ENCODE measurements around the gene PSMB11. TPM values are rescaled to one million over a fixed set of nuclear protein-coding genes. Genes with fewer than 3 reads are reported as not detected.

Gene PSMB11
- total RNA-seq, 2 experiments from 2014 or later, result not detected

DNA sequence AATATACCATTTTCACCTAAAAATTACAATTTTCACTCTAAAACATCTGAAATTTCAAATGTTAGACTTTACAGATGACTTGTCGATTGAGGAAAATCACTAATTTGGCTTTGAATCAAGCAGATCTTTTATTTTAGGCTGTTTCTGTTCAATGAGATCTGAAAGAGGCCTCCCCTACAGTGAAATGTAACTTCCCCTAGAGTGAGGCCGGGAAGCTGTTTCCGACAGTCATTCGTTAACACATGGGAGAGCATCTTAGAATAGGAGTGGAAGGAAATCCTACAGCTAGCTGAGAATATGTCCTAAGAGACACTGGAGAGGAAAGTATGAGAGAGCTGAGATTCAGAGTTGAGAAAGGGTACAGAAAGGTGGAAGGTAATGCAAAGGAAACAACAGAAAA is 26.4 kb upstream of the PSMB11 start:
- H3K4me3 Mint-ChIP-seq, result peak overlapping the region; percentile 2
- no peaks in the 10 kb centered on the region for H3K9me3 Mint-ChIP-seq (ENCODE audit: low read depth)
- ATAC-seq (no peak), DNase-seq (no peak)
- H3K27ac Mint-ChIP-seq, result peak overlapping the region; percentile 62
- POLR2A ChIA-PET, result no interaction called here
- no peaks in the 10 kb centered on the region for H3K27me3 Mint-ChIP-seq
- peaks cover 13% of the 10 kb centered on the region for H3K4me1 Mint-ChIP-seq
- CTCF ChIA-PET, result interaction anchor here (1.2 to 4.6 kb wide), 3 partner anchors 9 to 42 kb away, joined by 3 to 30 read pairs (median 5); no protein-coding TSS in a partner anchor
- intact Hi-C loops (cut with DNase I, micrococcal nuclease), result no loop called here
- H3K36me3 Mint-ChIP-seq (ENCODE audit: low read depth), result peaks cover 2% of the 10 kb centered on the region

DNA sequence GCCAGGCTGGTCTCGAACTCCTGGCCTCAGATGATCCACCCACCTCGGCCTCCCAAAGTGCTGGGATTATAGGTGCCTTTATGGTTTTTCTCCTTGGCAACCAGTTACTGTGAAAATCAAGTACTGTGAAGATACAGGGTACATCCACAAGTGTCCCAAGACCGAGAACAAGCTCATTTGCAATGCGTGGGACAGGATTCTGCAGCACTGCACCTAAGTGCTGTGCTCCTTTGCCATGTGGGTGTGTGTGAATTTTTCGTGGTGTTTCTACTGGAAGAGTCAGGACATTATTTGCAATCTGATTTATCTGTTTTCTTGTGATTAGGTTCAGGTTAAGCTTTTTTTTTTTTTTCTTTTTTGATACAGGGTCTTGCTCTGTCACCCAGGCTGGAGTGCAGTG is 24.9 kb upstream of the PSMB11 start:
- Mint-ChIP-seq H3K4me3 (no peak overlapping the region), H3K36me3 (ENCODE audit: low read depth) (peaks cover 6% of the 10 kb centered on the region), H3K9me3 (ENCODE audit: low read depth) (no peaks in the 10 kb centered on the region), H3K4me1 (peaks cover 25% of the 10 kb centered on the region), H3K27me3 (no peaks in the 10 kb centered on the region), H3K27ac (no peak overlapping the region)
- ATAC-seq (no peak), DNase-seq (no peak)
- intact Hi-C loops (cut with DNase I, micrococcal nuclease), result no loop called here
- POLR2A ChIA-PET, result interaction anchor here (1.4 kb wide), 1 partner anchor 11 kb away, joined by 5 read pairs; no protein-coding TSS in a partner anchor
- CTCF ChIA-PET, result interaction anchor here (0.6 to 4.6 kb wide), 7 partner anchors 10 to 121 kb away, joined by 3 to 30 read pairs (median 4); no protein-coding TSS in a partner anchor

DNA sequence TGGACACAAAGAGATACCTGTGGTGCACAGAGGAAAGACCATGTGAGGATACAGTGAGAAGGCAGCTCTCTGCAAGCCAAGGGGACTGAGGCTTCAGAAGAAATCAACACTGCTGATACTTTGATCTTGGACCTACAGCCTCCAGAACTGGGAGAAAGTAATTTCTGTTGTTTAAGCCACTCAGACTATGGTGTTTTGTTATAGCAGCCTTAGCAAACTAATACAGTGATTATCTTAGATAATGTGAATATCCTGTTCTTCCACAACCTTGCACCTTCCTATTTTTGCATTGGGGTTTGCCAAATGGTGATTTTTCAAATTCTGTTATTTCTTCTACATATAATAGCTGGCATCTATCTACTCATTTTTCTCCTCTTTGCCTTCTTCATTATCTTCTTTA is 23.9 kb upstream of the PSMB11 start:
- H3K36me3 Mint-ChIP-seq (ENCODE audit: low read depth), result peaks cover 11% of the 10 kb centered on the region
- ATAC-seq (no peak), DNase-seq (no peak)
- no peak overlapping the region for H3K4me3 Mint-ChIP-seq
- H3K27me3 Mint-ChIP-seq, result no peaks in the 10 kb centered on the region
- CTCF ChIA-PET, result interaction anchor here (0.9 to 4.6 kb wide), 5 partner anchors 11 to 58 kb away, joined by 3 to 30 read pairs (median 4); partner anchors contain the start of gene CDH24
- POLR2A ChIA-PET, result interaction anchor here (1.4 kb wide), 1 partner anchor 12 kb away, joined by 5 read pairs; no protein-coding TSS in a partner anchor
- H3K27ac Mint-ChIP-seq, result no peak overlapping the region
- H3K9me3 Mint-ChIP-seq (ENCODE audit: low read depth), result no peaks in the 10 kb centered on the region
- intact Hi-C loops (cut with DNase I, micrococcal nuclease), result no loop called here
- H3K4me1 Mint-ChIP-seq, result peaks cover 33% of the 10 kb centered on the region

DNA sequence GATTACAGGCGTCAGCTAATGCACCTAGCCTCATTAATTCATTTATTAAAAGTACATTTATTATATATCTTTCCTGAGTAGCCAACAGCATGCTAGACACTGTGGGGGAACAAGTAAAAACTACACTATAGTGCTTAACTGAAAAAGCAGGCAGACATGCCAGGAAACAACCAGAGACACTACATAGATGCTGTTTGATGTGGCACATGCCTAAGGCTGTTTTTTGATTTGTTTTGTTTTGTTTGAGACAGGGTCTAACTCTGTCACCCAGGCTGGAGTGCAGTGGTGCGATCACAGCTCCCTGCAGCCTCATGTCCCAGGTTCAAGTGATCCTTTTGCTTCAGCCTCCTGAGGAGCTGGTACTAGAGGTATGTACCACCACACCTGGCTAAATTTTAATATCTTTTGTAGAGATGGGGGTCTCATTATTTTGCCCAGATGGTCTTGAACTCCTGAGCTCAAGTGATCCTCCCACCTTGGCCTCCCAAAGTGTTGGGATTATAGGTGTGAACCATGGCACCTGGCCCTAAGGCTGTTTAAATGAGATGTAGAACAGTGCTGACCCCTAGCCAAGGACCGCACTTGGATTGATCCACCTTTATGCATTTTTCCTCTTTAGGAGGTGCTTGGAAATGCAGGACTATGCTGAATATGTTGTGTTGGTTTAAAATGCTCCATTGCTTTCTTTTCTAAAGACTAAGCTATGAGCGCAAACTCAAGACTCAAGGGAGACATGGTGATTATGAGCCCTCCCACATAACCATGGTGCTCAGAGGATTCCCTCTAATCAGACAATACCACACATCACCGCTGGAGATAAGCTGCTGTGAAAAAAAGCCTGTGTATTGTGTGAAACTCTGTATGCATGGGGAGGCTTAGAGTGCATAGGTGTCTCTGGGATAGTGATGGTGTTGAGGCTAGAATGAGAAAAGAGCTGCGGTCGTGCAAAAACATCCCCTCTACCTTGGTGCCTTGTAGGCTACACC is 21.6 kb upstream of the PSMB11 start:
- intact Hi-C loops (cut with DNase I, micrococcal nuclease), result no loop called here

DNA sequence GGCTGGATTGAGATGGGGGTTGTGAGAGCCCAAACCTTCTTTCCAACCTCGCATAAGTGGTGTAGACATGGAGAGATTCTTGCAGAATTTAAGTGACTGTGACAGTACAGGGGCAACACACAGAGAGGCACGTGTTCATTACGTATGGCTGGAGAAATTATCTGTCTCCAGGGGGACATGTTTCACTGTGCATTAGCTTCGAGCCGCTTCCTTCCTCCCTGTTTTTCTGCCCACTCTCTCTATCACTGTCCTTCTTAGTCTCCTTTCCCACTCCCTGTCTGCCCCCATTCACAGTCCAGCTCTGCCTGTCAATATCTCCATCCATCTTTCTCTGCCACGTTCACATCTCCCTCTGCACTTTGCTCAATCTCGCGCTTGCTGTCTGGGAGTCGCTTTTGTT is 20.6 kb upstream of the PSMB11 start:
- intact Hi-C loops (cut with DNase I, micrococcal nuclease), result no loop called here
- CTCF ChIA-PET, result interaction anchor here (0.6 to 6.5 kb wide), 17 partner anchors 9 to 169 kb away, joined by 3 to 44 read pairs (median 4); partner anchors contain the start of genes CDH24 and PRMT5
- H3K9me3 Mint-ChIP-seq (ENCODE audit: low read depth), result no peaks in the 10 kb centered on the region
- H3K27ac Mint-ChIP-seq, result peak overlapping the region; percentile 90
- peaks cover 58% of the 10 kb centered on the region for H3K4me1 Mint-ChIP-seq
- ATAC-seq, result no peak
- H3K4me3 Mint-ChIP-seq, result peak overlapping the region; percentile 50
- POLR2A ChIA-PET, result interaction anchor here (1.2 kb wide), 1 partner anchor 15 kb away, joined by 4 read pairs; no protein-coding TSS in a partner anchor
- peaks cover 38% of the 10 kb centered on the region for H3K36me3 Mint-ChIP-seq (ENCODE audit: low read depth)
- DNase-seq, result no peak
- H3K27me3 Mint-ChIP-seq, result no peaks in the 10 kb centered on the region

More for the DNA sequence above, 21.6 kb upstream of the PSMB11 start:
- no peaks in the 10 kb centered on the region for H3K27me3 Mint-ChIP-seq
- H3K4me3 Mint-ChIP-seq, result peak overlapping the region; percentile 50
- DNase-seq, result peak; percentile 25
- ATAC-seq, result peak; percentile 62
- peaks cover 28% of the 10 kb centered on the region for H3K36me3 Mint-ChIP-seq (ENCODE audit: low read depth)
- ChIA-PET CTCF (interaction anchor here (0.6 to 6.5 kb wide), 13 partner anchors 8 to 102 kb away, joined by 3 to 44 read pairs (median 5); partner anchors contain the start of genes CDH24, PRMT5 and RBM23), POLR2A (interaction anchor here (1.2 kb wide), 1 partner anchor 14 kb away, joined by 4 read pairs; no protein-coding TSS in a partner anchor)
- no peaks in the 10 kb centered on the region for H3K9me3 Mint-ChIP-seq (ENCODE audit: low read depth)
- H3K4me1 Mint-ChIP-seq, result peaks cover 53% of the 10 kb centered on the region
- H3K27ac Mint-ChIP-seq, result peak overlapping the region; percentile 90

GRCh38 chr14:23021889-23022442 is 20.0 kb upstream of the PSMB11 start:
- intact Hi-C loops (cut with DNase I, micrococcal nuclease), result no loop called here
- no peak for ATAC-seq
- peaks cover 58% of the 10 kb centered on the region for H3K4me1 Mint-ChIP-seq

GRCh38 chr14:23023022-23023794 is 18.8 kb upstream of the PSMB11 start:
- H3K27me3 Mint-ChIP-seq, result no peaks in the 10 kb centered on the region
- no peak for ATAC-seq
- peak overlapping the region; percentile 31 for H3K4me3 Mint-ChIP-seq
- no peaks in the 10 kb centered on the region for H3K9me3 Mint-ChIP-seq (ENCODE audit: low read depth)
- intact Hi-C loops (cut with DNase I, micrococcal nuclease), result no loop called here
- ChIA-PET CTCF (interaction anchor here (0.6 to 6.5 kb wide), 11 partner anchors 11 to 93 kb away, joined by 3 to 44 read pairs (median 11); partner anchors contain the start of genes AJUBA, CDH24, PRMT5 and PSMB5), POLR2A (interaction anchor here (0.6 to 2.0 kb wide), 2 partner anchors 16 to 45 kb away, joined by 4 to 6 read pairs; no protein-coding TSS in a partner anchor)
- peaks cover 46% of the 10 kb centered on the region for H3K36me3 Mint-ChIP-seq (ENCODE audit: low read depth)
- H3K27ac Mint-ChIP-seq, result peak overlapping the region; percentile 61
- peaks cover 63% of the 10 kb centered on the region for H3K4me1 Mint-ChIP-seq
- no peak for DNase-seq

More at GRCh38 chr14:23021889-23022442, 20.0 kb upstream of the PSMB11 start:
- H3K27ac Mint-ChIP-seq, result peak overlapping the region; percentile 90
- peaks cover 38% of the 10 kb centered on the region for H3K36me3 Mint-ChIP-seq (ENCODE audit: low read depth)
- H3K4me3 Mint-ChIP-seq, result peak overlapping the region; percentile 50
- ChIA-PET POLR2A (interaction anchor here (0.7 to 1.2 kb wide), 2 partner anchors 16 to 135 kb away, joined by 3 to 4 read pairs; no protein-coding TSS in a partner anchor), CTCF (interaction anchor here (0.6 to 6.5 kb wide), 12 partner anchors 9 to 169 kb away, joined by 3 to 44 read pairs (median 4); partner anchors contain the start of genes CDH24 and PRMT5)
- no peaks in the 10 kb centered on the region for H3K9me3 Mint-ChIP-seq (ENCODE audit: low read depth)
- DNase-seq, result no peak
- no peaks in the 10 kb centered on the region for H3K27me3 Mint-ChIP-seq

DNA sequence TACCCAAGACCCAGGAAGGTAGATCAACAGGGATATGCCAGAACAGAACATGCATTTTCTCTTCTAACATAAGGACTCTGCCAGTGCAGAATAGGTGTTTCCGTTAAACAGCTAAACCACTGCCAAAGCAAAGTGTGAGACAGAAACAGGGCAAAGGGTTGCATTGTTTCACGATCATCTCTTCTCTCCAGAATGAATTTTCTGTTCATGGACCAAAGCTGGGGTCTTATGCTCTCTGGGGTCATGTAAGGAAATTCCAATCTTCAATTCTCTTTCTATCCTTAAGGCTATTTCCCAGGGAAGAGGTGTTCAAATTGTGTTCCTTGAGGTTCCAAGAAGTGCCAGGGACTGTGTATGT is 18.2 kb upstream of the PSMB11 start:
- intact Hi-C loops (cut with DNase I, micrococcal nuclease), result no loop called here
- POLR2A ChIA-PET, result interaction anchor here (0.6 to 2.0 kb wide), 2 partner anchors 17 to 45 kb away, joined by 4 to 6 read pairs; no protein-coding TSS in a partner anchor

GRCh38 chr14:23024612-23025075 is 17.4 kb upstream of the PSMB11 start:
- Mint-ChIP-seq H3K27ac (peak overlapping the region; percentile 90), H3K4me3 (peak overlapping the region; percentile 37), H3K27me3 (no peaks in the 10 kb centered on the region), H3K4me1 (peaks cover 74% of the 10 kb centered on the region), H3K36me3 (ENCODE audit: low read depth) (peaks cover 57% of the 10 kb centered on the region), H3K9me3 (ENCODE audit: low read depth) (no peaks in the 10 kb centered on the region)
- intact Hi-C loops (cut with DNase I, micrococcal nuclease), result no loop called here
- POLR2A ChIA-PET, result interaction anchor here (0.6 to 2.0 kb wide), 2 partner anchors 13 to 18 kb away, joined by 3 to 6 read pairs; no protein-coding TSS in a partner anchor
- peak; percentile 67 for ATAC-seq
- CTCF ChIA-PET, result interaction anchor here (0.6 to 6.5 kb wide), 12 partner anchors 9 to 95 kb away, joined by 3 to 44 read pairs (median 9); partner anchors contain the start of genes AJUBA, CDH24 and PRMT5
- DNase-seq, result no peak

More for the DNA sequence above, 18.2 kb upstream of the PSMB11 start:
- Mint-ChIP-seq H3K4me3 (no peak overlapping the region), H3K9me3 (ENCODE audit: low read depth) (no peaks in the 10 kb centered on the region), H3K36me3 (ENCODE audit: low read depth) (peaks cover 49% of the 10 kb centered on the region), H3K27ac (peak overlapping the region; percentile 55), H3K27me3 (no peaks in the 10 kb centered on the region), H3K4me1 (peaks cover 66% of the 10 kb centered on the region)
- CTCF ChIA-PET, result interaction anchor here (0.6 to 6.5 kb wide), 14 partner anchors 8 to 94 kb away, joined by 3 to 44 read pairs (median 9); partner anchors contain the start of genes AJUBA, CDH24 and PRMT5
- DNase-seq (no peak), ATAC-seq (no peak)

Data from activated CD4-positive, alpha-beta T cell treated with anti-CD3 and anti-CD28 coated beads for 36 hours (primary cell).